Small intestine (tissue), 7 donors: ENCODE data around the gene ATAD3A. TPM values are rescaled to one million over a fixed set of nuclear protein-coding genes. Genes with fewer than 3 reads are reported as not detected.
"Not testable (repeated sequence)": the region's sequence is repeated elsewhere in the genome, so short reads cannot be mapped to it uniquely, and the experiment has no call there.

Experiments used
- DNase-seq, 2 donors: peaks; one replicate each; pipeline versions ENCODE4 v3.0.0 to v3.0.0-alpha.2; 2013
- FAIRE-seq: peaks from 2 replicates; lab custom pipeline; 2012; peaks lifted over from hg19 to GRCh38; lab: Jason Lieb, UNC
- H3K27ac ChIP-seq, 3 donors: one replicate each; pipeline ENCODE4 v1.5.1; 2013; ENCODE audit warnings: low read length in 2 of 3, mild to moderate bottlenecking in 2 of 3, control low read depth in 1 of 3, inconsistent platforms in 1 of 3, low read depth in 1 of 3, moderate library complexity in 1 of 3
- H3K27me3 ChIP-seq, 3 donors: one replicate each; pipeline ENCODE4 v1.6.1; 2013; ENCODE audit warnings: low read length in 3 of 3, inconsistent platforms in 1 of 3; ENCODE audit not compliant: control insufficient read depth in 3 of 3, insufficient read depth in 3 of 3
- H3K36me3 ChIP-seq, 3 donors: one replicate each; pipeline ENCODE4 v1.6.1; 2013; ENCODE audit warnings: low read length in 3 of 3, inconsistent platforms in 1 of 3, low read depth in 1 of 3, mild to moderate bottlenecking in 1 of 3, moderate library complexity in 1 of 3; ENCODE audit not compliant: control insufficient read depth in 3 of 3, insufficient read depth in 2 of 3
- H3K4me1 ChIP-seq, 3 donors: one replicate each; pipeline ENCODE4 v1.6.1; 2013; ENCODE audit warnings: low read length in 2 of 3, inconsistent platforms in 1 of 3, low read depth in 1 of 3, mild to moderate bottlenecking in 1 of 3, moderate library complexity in 1 of 3; ENCODE audit not compliant: control insufficient read depth in 3 of 3, insufficient read depth in 2 of 3
- H3K4me3 ChIP-seq, 3 donors: one replicate each; pipeline ENCODE4 v1.5.1; 2013; ENCODE audit warnings: low read length in 3 of 3, control low read depth in 1 of 3, inconsistent platforms in 1 of 3, low read depth in 1 of 3, mild to moderate bottlenecking in 1 of 3, moderate library complexity in 1 of 3
- H3K9me3 ChIP-seq, 2 donors: one replicate each; pipeline ENCODE4 v1.6.1; 2013; ENCODE audit warnings: low read depth in 1 of 2, low read length in 1 of 2; ENCODE audit not compliant: control insufficient read depth in 2 of 2, insufficient read depth in 1 of 2
- WGBS, 3 donors: extraction: QIAGEN DNeasy Blood & Tissue Kit; methylation state at CpG; one replicate each; pipeline ENCODE4 v1.1.7; 2013; 5-methylcytosine and 5-hydroxymethylcytosine counted together
- polyA plus RNA-seq, 4 donors: library from polyadenylated mRNA; stranded (reverse) in 3 of 4; unstranded in 1 of 4; fragments of 200-250 nt in 3 of 4; fragments of 120-200 nt in 1 of 4; gene quantifications; one replicate each; pipeline versions ENCODE4 v1.2.1 to v1.2.3, GENCODE V29; 2013
- donor health status: healthy with polysubstance abuse.
- donor health status: control.
- donor health status: control.
- donor health status: Bipolar disorder and iron deficiency.
- donor health status: healthy.

Gene ATAD3A
- polyA plus RNA-seq, 4 donors = 16.8 to 42.1 (median 25.0) TPM

- not testable (repeated sequence) for H3K27me3 ChIP-seq, FAIRE-seq, H3K9me3 ChIP-seq, H3K4me3 ChIP-seq, H3K4me1 ChIP-seq, H3K27ac ChIP-seq, DNase-seq
- peaks cover 4 to 67% (median 13%) of the 10 kb centered on the region in 3 donors for H3K36me3 ChIP-seq
- WGBS, 3 donors = 95 to 98% (median 96%) methylated on average over 24 to 30 of the region's 30 CpGs
Measured at GRCh38 chr1:1522536-1522935, 10.6 kb downstream of the ATAD3A start.

- WGBS, 3 donors = 96 to 98% (median 97%) methylated on average over 29 to 31 of the region's 31 CpGs
- H3K27me3 ChIP-seq, H3K4me1 ChIP-seq, DNase-seq, H3K4me3 ChIP-seq, FAIRE-seq, H3K9me3 ChIP-seq, H3K27ac ChIP-seq: not testable (repeated sequence)
- peaks cover 0 to 67% (median 13%) of the 10 kb centered on the region in 3 donors for H3K36me3 ChIP-seq
Measured at GRCh38 chr1:1523226-1523625, 11.3 kb downstream of the ATAD3A start.

DNA sequence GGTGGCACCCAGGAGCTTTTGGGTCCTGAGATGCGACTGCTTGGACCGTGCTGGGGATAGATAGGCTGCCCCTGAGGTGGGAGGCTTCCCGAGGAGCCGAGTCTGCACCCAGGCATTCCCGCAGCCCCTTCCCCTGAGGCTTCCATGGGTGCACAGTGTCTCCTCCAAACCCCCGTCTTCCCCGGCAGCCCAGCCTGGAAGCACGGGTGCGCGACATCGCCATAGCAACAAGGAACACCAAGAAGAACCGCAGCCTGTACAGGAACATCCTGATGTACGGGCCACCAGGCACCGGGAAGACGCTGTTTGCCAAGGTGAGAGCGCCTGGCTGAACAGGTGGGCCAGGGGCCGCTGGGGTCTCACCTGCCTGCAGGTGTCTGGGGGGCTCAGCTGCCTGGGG is 11.7 kb downstream of the ATAD3A start:
- H3K36me3 ChIP-seq = peaks cover 0 to 68% (median 12%) of the 10 kb centered on the region in 3 donors
- H3K4me1 ChIP-seq, DNase-seq, H3K9me3 ChIP-seq, H3K27me3 ChIP-seq, H3K4me3 ChIP-seq, FAIRE-seq, H3K27ac ChIP-seq: not testable (repeated sequence)
- 94 to 96% (median 95%) methylated on average over 16 to 17 of the region's 17 CpGs for WGBS, 3 donors

GRCh38 chr1:1524750-1525383 is 12.9 kb downstream of the ATAD3A start:
- WGBS, 3 donors = 88 to 93% (median 90%) methylated on average over 18 to 26 of the region's 30 CpGs
- not testable (repeated sequence) for H3K27me3 ChIP-seq, H3K4me3 ChIP-seq, FAIRE-seq, H3K27ac ChIP-seq, H3K4me1 ChIP-seq, DNase-seq, H3K9me3 ChIP-seq
- peaks cover 0 to 77% (median 16%) of the 10 kb centered on the region in 3 donors for H3K36me3 ChIP-seq

- Histone ChIP-seq H3K9me3 (peaks cover 0 to 15% of the 10 kb centered on the region in 2 donors), H3K36me3 (peaks cover 0 to 73% (median 17%) of the 10 kb centered on the region in 3 donors)
- WGBS, 3 donors = 96 to 100% (median 97%) methylated on average over 7 to 20 of the region's 21 CpGs
- not testable (repeated sequence) for DNase-seq, H3K27me3 ChIP-seq, H3K4me1 ChIP-seq, H3K4me3 ChIP-seq, FAIRE-seq, H3K27ac ChIP-seq
Measured at GRCh38 chr1:1526476-1526875, 14.5 kb downstream of the ATAD3A start.

- 94 to 95% (median 94%) methylated on average over 31 of the region's 31 CpGs for WGBS, 3 donors
- H3K36me3 ChIP-seq = peaks cover 0 to 68% (median 17%) of the 10 kb centered on the region in 3 donors
Measured at GRCh38 chr1:1527092-1527816, 15.3 kb downstream of the ATAD3A start.

DNA sequence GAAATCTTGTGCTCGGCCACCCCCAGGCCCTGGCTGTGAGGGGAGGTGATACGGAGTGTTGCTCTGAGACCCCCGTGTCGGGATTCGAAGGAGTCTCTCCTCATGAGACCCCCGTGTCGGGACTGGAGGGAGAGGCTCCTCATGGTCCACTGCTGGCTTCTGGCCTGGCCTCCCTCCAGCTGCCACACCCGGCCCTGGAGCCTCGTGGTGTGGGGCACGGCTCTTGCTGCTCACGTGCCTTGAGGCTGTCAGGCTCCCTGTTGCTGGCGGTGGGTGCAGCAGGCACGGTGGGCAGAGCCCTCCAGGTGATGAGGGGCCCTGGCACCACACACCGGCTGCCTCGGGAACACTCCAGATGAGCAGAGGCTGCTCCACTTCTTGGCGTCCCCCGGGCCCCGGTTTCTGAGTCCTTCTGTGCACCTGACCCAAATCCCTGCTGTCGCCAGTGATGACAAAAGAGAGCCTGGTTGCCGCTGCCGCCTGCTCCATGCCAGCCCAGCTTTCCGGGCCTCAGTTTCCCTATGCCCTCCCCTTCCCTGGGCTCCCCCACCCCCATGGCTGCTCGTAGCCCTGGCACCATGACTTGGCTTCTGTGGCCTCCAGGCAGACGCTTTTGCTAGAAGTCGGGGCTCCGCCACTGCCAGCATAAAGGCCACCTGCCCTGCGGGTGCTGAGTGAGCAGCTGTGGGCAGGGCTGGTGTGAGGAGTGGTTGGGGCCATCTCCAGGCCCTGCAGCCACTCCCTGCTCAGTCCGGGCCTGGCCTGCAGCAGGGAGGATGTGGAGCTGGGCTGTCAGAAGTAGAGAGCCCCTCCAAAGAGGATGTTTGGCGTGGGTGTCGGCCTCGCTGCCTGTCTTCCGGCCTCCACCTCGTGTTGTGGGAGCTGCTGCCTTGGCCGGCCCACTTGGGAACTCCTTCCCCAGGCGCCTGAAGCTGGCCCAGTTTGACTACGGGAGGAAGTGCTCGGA is 16.6 kb downstream of the ATAD3A start:
- Histone ChIP-seq H3K27ac (no peak overlapping the region), H3K9me3 (peaks cover 0 to 21% of the 10 kb centered on the region in 2 donors), H3K36me3 (peaks cover 0 to 64% (median 17%) of the 10 kb centered on the region in 3 donors), H3K4me3 (no peak overlapping the region), H3K27me3 (no peaks in the 10 kb centered on the region), H3K4me1 (no peaks in the 10 kb centered on the region)
- no peak for FAIRE-seq
- DNase-seq = no peak
- WGBS, 3 donors = 87 to 96% (median 89%) methylated on average over 32 to 37 of the region's 37 CpGs

More at GRCh38 chr1:1527092-1527816, 15.3 kb downstream of the ATAD3A start:
- Histone ChIP-seq H3K27ac (no peak overlapping the region), H3K4me1 (no peaks in the 10 kb centered on the region), H3K4me3 (no peak overlapping the region), H3K9me3 (peaks cover 0 to 19% of the 10 kb centered on the region in 2 donors), H3K27me3 (no peaks in the 10 kb centered on the region)
- FAIRE-seq = no peak
- no peak for DNase-seq

- H3K4me1 ChIP-seq = no peaks in the 10 kb centered on the region
- H3K4me3 ChIP-seq = no peak overlapping the region
- FAIRE-seq (no peak), DNase-seq (no peak)
- WGBS, 3 donors = 97 to 99% (median 99%) methylated on average over 7 to 18 of the region's 18 CpGs
- H3K9me3 ChIP-seq = peaks cover 0 to 21% of the 10 kb centered on the region in 2 donors
- H3K27me3 ChIP-seq = no peaks in the 10 kb centered on the region
- no peak overlapping the region for H3K27ac ChIP-seq
- peaks cover 0 to 63% (median 17%) of the 10 kb centered on the region in 3 donors for H3K36me3 ChIP-seq
Measured at GRCh38 chr1:1529321-1529720, 17.4 kb downstream of the ATAD3A start.
